ENCODE results near the gene PPP2R1B.

Gene PPP2R1B

DNA sequence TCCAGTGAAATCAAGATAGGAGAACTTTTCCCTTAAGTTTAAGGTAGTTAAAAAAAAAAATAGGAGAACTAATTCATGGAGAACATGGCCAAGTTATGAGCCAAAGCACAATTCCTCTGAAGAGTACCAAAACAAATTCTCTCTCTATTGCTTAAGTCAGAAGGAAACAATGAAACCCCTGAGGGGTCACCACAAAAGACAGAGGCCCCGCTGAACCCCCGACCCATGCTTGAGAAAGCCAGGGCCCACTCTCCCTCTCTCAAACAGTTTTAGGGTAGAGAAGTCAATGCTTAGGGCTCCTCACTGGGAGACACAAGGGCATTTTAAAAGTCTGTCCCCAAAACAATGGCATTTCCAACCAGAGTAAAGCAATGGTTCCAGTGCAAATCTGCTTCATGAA, 26.9 kb downstream of the PPP2R1B start:
- DNase-seq (ENCODE audit: low read depth) = no peak
- H3K4me3 ChIP-seq (ENCODE audit: low read length) = no peak overlapping the region
- TF ChIP-seq, protein P1, sequence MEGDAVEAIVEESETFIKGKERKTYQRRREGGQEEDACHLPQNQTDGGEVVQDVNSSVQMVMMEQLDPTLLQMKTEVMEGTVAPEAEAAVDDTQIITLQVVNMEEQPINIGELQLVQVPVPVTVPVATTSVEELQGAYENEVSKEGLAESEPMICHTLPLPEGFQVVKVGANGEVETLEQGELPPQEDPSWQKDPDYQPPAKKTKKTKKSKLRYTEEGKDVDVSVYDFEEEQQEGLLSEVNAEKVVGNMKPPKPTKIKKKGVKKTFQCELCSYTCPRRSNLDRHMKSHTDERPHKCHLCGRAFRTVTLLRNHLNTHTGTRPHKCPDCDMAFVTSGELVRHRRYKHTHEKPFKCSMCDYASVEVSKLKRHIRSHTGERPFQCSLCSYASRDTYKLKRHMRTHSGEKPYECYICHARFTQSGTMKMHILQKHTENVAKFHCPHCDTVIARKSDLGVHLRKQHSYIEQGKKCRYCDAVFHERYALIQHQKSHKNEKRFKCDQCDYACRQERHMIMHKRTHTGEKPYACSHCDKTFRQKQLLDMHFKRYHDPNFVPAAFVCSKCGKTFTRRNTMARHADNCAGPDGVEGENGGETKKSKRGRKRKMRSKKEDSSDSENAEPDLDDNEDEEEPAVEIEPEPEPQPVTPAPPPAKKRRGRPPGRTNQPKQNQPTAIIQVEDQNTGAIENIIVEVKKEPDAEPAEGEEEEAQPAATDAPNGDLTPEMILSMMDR (IDR thresholded peaks at IDR 0.05; ENCODE audit: insufficient read depth, low read depth, low read length, missing control alignments) = no peak

DNA sequence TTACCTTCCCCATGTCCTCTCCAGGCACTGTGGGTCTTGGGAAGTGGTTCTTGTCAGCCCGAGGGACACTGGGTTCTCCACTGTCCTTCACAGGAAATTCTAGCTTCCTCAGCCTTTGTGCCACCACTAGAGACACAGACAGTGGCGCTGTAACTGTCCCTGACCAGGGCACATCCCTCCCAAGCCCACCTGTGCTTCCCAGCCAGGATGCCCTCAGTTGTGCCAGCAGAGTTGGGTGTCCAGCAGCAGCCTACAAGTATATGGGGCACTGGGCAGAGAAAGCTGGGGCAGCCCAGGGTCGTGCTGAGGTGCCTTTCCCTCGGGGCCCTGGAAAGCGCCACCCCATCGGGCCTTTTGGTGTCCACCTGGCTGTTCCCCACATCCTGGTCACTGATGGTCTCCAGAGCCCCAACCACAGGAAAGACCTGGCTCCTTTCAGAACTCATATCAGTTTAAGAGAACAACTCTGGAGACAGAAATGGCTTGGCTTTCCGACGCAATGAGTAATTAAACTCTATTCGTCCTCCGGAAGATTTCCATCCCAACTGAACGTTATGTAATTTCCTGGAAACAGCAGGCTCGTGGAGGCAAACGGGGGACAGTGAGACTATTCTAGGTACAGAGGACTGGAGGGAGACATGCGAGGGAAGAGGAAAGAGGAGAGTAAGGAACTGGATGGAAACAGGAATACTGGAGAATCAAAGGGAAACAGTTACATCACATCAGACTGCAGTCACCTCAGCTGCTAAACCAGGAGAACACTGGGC, 28.6 kb downstream of the PPP2R1B start:
- TF ChIP-seq, protein P1 (IDR thresholded peaks at IDR 0.05; ENCODE audit: insufficient read depth, low read depth, low read length, missing control alignments) = no peak
- no peak overlapping the region for H3K4me3 ChIP-seq (ENCODE audit: low read length)
- DNase-seq (ENCODE audit: low read depth) = no peak

DNA sequence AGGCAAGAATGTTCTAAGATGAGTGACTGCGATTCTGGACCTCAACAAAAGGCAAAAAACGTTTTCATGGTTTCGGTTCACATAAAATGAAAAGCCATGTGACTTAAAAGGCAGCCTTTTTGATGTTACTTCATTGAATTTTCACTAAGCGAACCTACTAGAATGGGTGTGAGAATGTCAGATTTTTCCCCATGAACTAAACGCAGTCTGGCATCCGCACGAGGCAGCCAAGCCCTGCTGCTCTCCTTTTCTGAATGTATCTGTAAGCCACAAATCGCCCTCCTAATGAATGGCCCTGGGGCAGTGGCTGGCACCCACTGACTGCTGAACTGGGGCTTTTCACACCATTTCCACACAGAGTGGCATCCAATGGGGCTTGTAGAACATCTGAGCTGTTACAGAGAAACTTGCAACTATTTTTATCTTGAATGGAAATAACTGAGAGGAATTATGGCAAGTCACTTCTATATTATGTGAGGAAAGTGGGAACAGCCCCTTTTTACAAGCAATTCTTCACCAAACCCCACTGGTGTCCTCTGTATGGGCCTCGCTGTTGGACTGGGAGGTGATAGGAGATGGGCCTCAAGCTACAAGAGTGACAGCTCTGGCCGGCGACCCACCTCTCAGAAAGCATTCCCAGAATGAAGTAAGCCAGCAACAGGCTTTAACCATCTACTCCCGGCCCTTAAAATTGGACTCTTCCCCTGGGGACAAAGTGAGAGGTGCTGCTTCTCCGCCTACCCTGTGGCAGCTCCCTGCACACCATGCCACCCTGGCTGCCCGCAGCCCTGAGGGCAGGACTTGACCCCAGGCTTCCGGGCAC, 29.4 kb downstream of the PPP2R1B start:
- no peak for DNase-seq (ENCODE audit: low read depth)
- no peak overlapping the region for H3K4me3 ChIP-seq (ENCODE audit: low read length)

DNA sequence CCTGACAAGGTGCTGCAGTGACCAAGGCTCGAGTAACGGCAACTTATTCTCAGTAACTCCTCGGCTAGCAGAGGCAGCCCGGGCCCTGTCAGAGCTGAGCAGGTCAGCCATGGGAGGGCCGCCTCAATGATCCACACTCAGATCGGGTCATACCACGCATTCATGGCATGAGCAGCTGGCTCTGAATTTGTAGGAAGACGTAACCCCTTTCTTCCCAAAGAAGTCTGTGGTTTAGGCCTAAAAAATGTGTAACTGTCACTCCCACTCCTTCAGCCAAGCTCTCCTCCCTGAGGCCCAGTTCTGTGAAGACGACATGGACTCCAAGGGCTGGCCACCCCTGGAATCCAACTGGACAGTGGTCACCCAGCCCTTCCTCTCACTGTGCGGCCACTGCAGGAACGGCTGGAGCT, 30.0 kb downstream of the PPP2R1B start:
- no peak for DNase-seq (ENCODE audit: low read depth)
- TF ChIP-seq, protein P1 (IDR thresholded peaks at IDR 0.05; ENCODE audit: insufficient read depth, low read depth, low read length, missing control alignments) = no peak
- no peak overlapping the region for H3K4me3 ChIP-seq (ENCODE audit: low read length)

More for the DNA sequence above, 29.4 kb downstream of the PPP2R1B start:
- TF ChIP-seq, protein P1 (IDR thresholded peaks at IDR 0.05; ENCODE audit: insufficient read depth, low read depth, low read length, missing control alignments) = no peak

DNA sequence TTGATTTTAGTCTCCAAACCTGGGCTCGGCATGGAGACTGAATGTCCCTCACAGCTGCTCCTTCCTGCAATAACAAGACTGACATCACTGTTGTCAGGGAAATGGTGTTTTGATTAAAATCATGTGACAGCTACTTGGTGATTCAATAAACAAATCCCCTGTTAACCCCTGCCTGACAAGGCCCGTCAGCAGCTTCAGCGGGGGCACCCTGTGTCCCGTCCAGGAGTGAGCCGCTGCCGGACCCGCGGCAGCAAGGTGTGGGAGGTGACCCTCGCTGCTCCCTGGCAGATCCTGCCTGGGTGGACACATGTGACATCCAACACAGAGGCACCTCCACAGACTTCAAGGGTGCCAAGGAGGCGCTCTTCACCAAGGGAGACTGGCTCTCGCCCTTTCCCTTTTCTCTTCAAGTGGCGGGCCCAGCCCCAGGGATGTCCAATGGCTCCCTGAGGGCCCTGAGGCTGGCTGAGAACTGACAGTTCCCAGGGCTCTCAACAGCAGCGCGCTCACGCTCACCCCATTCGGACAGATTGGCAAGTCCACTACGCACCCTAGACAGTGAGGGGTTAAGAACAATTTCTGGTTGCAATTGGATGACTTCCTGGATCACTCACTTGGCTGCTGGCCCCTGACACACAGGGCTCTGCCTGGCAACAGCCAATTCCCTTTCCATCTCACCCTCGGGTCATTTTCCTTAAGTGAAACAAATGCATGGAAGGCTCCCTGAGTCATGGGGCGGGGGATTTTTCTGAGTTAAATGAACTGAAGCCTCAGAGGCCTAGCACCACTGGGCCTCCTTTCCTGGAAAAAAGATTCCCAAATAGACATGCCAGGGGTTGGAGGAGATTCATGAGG, 30.7 kb downstream of the PPP2R1B start:
- DNase-seq (ENCODE audit: low read depth) = peak; percentile 96
- TF ChIP-seq, protein P1 (IDR thresholded peaks at IDR 0.05; ENCODE audit: insufficient read depth, low read depth, low read length, missing control alignments) = no peak
- no peak overlapping the region for H3K4me3 ChIP-seq (ENCODE audit: low read length)

DNA sequence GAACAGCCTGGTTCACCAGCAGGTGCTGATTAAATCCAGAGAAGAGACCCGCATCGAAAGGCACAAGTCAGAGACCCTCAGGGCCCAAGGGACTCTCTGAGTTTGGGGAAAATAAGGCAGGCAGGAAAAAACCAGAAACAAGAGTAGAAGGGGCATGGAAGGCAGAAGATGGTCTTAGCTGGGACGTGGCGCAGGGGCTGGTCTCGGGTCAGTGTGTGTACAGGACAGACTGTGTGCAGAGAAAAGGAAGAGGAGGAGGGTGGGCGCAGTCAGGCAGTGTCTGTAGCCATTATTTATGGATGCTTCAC, 31.3 kb downstream of the PPP2R1B start:
- TF ChIP-seq, protein P1 (IDR thresholded peaks at IDR 0.05; ENCODE audit: insufficient read depth, low read depth, low read length, missing control alignments) = no peak
- H3K4me3 ChIP-seq (ENCODE audit: low read length) = no peak overlapping the region
- no peak for DNase-seq (ENCODE audit: low read depth)
